H1 (cell line): Measurements from ENCODE around the gene NR3C2. TPM values are rescaled to one million over a fixed set of nuclear protein-coding genes. Genes with fewer than 3 reads are reported as not detected.

ENCODE experiments used
- CTCF ChIA-PET: fragments of 300-600 bp; sonication (Branson Sonifier 250); formaldehyde crosslinking; loops from one replicate; lab custom pipeline; 2021; ENCODE audit not compliant: partially characterized antibody; lab: Charles Lee
- POLR2A ChIA-PET: fragments of 300-600 bp; sonication (Branson Sonifier 250); formaldehyde crosslinking; loops from one replicate; lab custom pipeline; 2021; ENCODE audit warnings: inconsistent platforms; ENCODE audit not compliant: partially characterized antibody; lab: Charles Lee
- DNase-seq, 2 experiments: peaks; one replicate each; pipeline versions ENCODE4 v3.0.0 to v3.0.0-alpha.2; 2010 to 2022; ENCODE audit warnings: low spot score in 2 of 2, low read depth in 1 of 2, mixed read lengths in 1 of 2
- FAIRE-seq: peaks from 2 replicates; lab custom pipeline; 2011; peaks lifted over from hg19 to GRCh38; lab: Jason Lieb, UNC
- H2AFZ ChIP-seq: 2 replicates; pipeline ENCODE4 v1.8.1; 2012; ENCODE audit warnings: low read length, inconsistent platforms
- H2AK5ac ChIP-seq: 2 replicates; pipeline ENCODE4 v1.6.1; 2013; ENCODE audit warnings: low read depth, low read length
- H2BK120ac ChIP-seq: replicated peaks from 2 replicates; pipeline ENCODE3; 2013; ENCODE audit warnings: low read depth, low read length, inconsistent platforms
- H2BK12ac ChIP-seq: 2 replicates; pipeline ENCODE4 v1.6.1; 2013; ENCODE audit warnings: low read depth, low read length
- H2BK15ac ChIP-seq: 2 replicates; pipeline ENCODE4 v1.6.1; 2013; ENCODE audit warnings: low read length
- H2BK20ac ChIP-seq: 2 replicates; pipeline ENCODE4 v1.6.1; 2013; ENCODE audit warnings: low read length
- H2BK5ac ChIP-seq: 2 replicates; pipeline ENCODE4 v1.6.1; 2013; ENCODE audit warnings: low read depth, low read length
- H3K14ac ChIP-seq: 2 replicates; pipeline ENCODE4 v1.6.1; 2013; ENCODE audit warnings: inconsistent platforms; ENCODE audit not compliant: insufficient read length
- H3K18ac ChIP-seq: 2 replicates; pipeline ENCODE4 v1.6.1; 2013; ENCODE audit warnings: low read length; ENCODE audit errors: extremely low read depth
- H3K23ac ChIP-seq: 2 replicates; pipeline ENCODE4 v1.6.1; 2013; ENCODE audit warnings: inconsistent platforms; ENCODE audit not compliant: insufficient read length
- H3K23me2 ChIP-seq: 2 replicates; pipeline ENCODE4 v1.6.1; 2013; ENCODE audit warnings: low read depth, low read length
- H3K27ac ChIP-seq: 2 replicates; pipeline ENCODE4 v1.6.1; 2011; ENCODE audit warnings: low read depth, low read length, inconsistent platforms
- H3K27me3 ChIP-seq, 4 experiments: replicated peaks in 1 of 4; 1 replicate in 1 of 4; 2 replicates in 3 of 4; pipeline versions ENCODE4 v1.6.1 to v1.8.1; 2011 to 2013; ENCODE audit warnings: low read length in 3 of 4, mild to moderate bottlenecking in 3 of 4, inconsistent platforms in 2 of 4, mixed read lengths in 2 of 4, moderate library complexity in 1 of 4; ENCODE audit not compliant: control insufficient read depth in 3 of 4, insufficient read depth in 3 of 4; ENCODE audit errors: extremely low read depth in 1 of 4
- H3K36me3 ChIP-seq, 4 experiments: 2 replicates each; pipeline versions ENCODE4 v1.6.1 to v1.8.1; 2011 to 2013; ENCODE audit warnings: mild to moderate bottlenecking in 4 of 4, low read length in 3 of 4, moderate library complexity in 2 of 4, control low read depth in 1 of 4, inconsistent platforms in 1 of 4; ENCODE audit not compliant: insufficient read depth in 4 of 4, control insufficient read depth in 2 of 4
- H3K4ac ChIP-seq: replicated peaks from 2 replicates; pipeline ENCODE3; 2013; ENCODE audit warnings: low read length, low read depth, mixed read lengths, inconsistent platforms; ENCODE audit not compliant: insufficient read length
- H3K4me1 ChIP-seq, 4 experiments: replicated peaks in 1 of 4; 1 replicate in 1 of 4; 2 replicates in 3 of 4; pipeline versions ENCODE4 v1.6.1 to v1.8.1; 2011 to 2013; ENCODE audit warnings: low read length in 3 of 4, inconsistent platforms in 2 of 4, mixed read lengths in 1 of 4; ENCODE audit not compliant: insufficient read depth in 4 of 4, control insufficient read depth in 3 of 4
- H3K4me2 ChIP-seq, 2 experiments: 2 replicates each; pipeline versions ENCODE4 v1.6.1 to v1.8.1; 2011 to 2013; ENCODE audit warnings: low read depth in 2 of 2, low read length in 2 of 2, control low read depth in 1 of 2, inconsistent platforms in 1 of 2, mild to moderate bottlenecking in 1 of 2; ENCODE audit not compliant: insufficient read depth in 1 of 2
- H3K4me3 ChIP-seq, 4 experiments: fragments of 200-600, 300-600 bp in 1 of 4; sonication (generic), shearing (Covaris generic), sonication (Bioruptor Twin) in 1 of 4; 2 replicates each; pipeline versions ENCODE4 v1.5.1 to v1.8.1; 2011 to 2016; ENCODE audit warnings: low read length in 4 of 4, low read depth in 3 of 4, control low read depth in 2 of 4, inconsistent platforms in 2 of 4, mild to moderate bottlenecking in 2 of 4, mixed read lengths in 1 of 4, moderate library complexity in 1 of 4; ENCODE audit not compliant: insufficient read depth in 2 of 4; ENCODE audit errors: extremely low read depth in 1 of 4
- H3K56ac ChIP-seq: replicated peaks from 2 replicates; pipeline ENCODE3; 2013; ENCODE audit warnings: low read depth, mild to moderate bottlenecking, mixed read lengths, low read length, inconsistent platforms; ENCODE audit not compliant: insufficient read length
- H3K79me1 ChIP-seq: 2 replicates; pipeline ENCODE4 v1.6.1; 2013; ENCODE audit warnings: low read depth, low read length, control low read depth
- H3K79me2 ChIP-seq, 2 experiments: 2 replicates each; pipeline versions ENCODE4 v1.6.1 to v1.8.1; 2012 to 2013; ENCODE audit warnings: low read length in 2 of 2, mild to moderate bottlenecking in 2 of 2, inconsistent platforms in 1 of 2; ENCODE audit not compliant: insufficient read depth in 2 of 2, control insufficient read depth in 1 of 2
- H3K9ac ChIP-seq, 4 experiments: replicated peaks in 1 of 4; 1 replicate in 1 of 4; 2 replicates in 3 of 4; pipeline versions ENCODE4 v1.6.1 to v1.8.1; 2011 to 2013; ENCODE audit warnings: low read depth in 3 of 4, low read length in 3 of 4, control low read depth in 2 of 4, mild to moderate bottlenecking in 2 of 4, moderate library complexity in 2 of 4, inconsistent platforms in 1 of 4; ENCODE audit errors: extremely low read depth in 1 of 4
- H3K9me3 ChIP-seq, 2 experiments: 2 replicates each; pipeline versions ENCODE4 v1.6.1 to v1.8.1; 2012 to 2013; ENCODE audit warnings: mild to moderate bottlenecking in 2 of 2, moderate library complexity in 2 of 2, control low read depth in 1 of 2, inconsistent platforms in 1 of 2, low read depth in 1 of 2, low read length in 1 of 2, mixed read lengths in 1 of 2; ENCODE audit not compliant: insufficient read depth in 2 of 2
- H4K20me1 ChIP-seq, 2 experiments: replicated peaks in 1 of 2; 2 replicates each; pipeline versions ENCODE3 to v1.8.1; 2011 to 2013; ENCODE audit warnings: inconsistent platforms in 2 of 2, low read length in 2 of 2, mild to moderate bottlenecking in 1 of 2; ENCODE audit not compliant: insufficient read depth in 2 of 2, control insufficient read depth in 1 of 2
- H4K5ac ChIP-seq: 2 replicates; pipeline ENCODE4 v1.6.1; 2013; ENCODE audit warnings: low read length, low read depth, mixed read lengths, inconsistent platforms; ENCODE audit not compliant: insufficient read length
- H4K8ac ChIP-seq: 2 replicates; pipeline ENCODE4 v1.8.0; 2013; ENCODE audit warnings: mild to moderate bottlenecking, moderate library complexity, low read length, inconsistent platforms; ENCODE audit not compliant: insufficient read depth; ENCODE audit errors: extremely low read depth
- H4K91ac ChIP-seq: replicated peaks from 2 replicates; pipeline ENCODE3; 2013; ENCODE audit warnings: low read length, mixed read lengths, inconsistent platforms; ENCODE audit not compliant: insufficient read length
- ASH2L ChIP-seq: fragments of 200-600, 300-600 bp; sonication (generic); IDR thresholded peaks from one replicate; pipeline ENCODE4 v1.7.1; 2017; ENCODE audit warnings: low read length
- CREB1 ChIP-seq: IDR thresholded peaks from 2 replicates; pipeline ENCODE4 v1.6.1; 2012; ENCODE audit warnings: inconsistent platforms
- E2F6 ChIP-seq: IDR thresholded peaks from 2 replicates; pipeline ENCODE4 v1.6.1; 2012; ENCODE audit warnings: inconsistent platforms
- EP300 ChIP-seq, 2 experiments: IDR thresholded peaks; 1 replicate in 1 of 2; 2 replicates in 1 of 2; pipeline ENCODE4 v1.6.1; 2011 to 2012; ENCODE audit warnings: low read depth in 2 of 2, low read length in 2 of 2, mild to moderate bottlenecking in 2 of 2, borderline replicate concordance in 1 of 2, inconsistent platforms in 1 of 2, moderate library complexity in 1 of 2
- GABPA ChIP-seq: IDR thresholded peaks from 2 replicates; pipeline ENCODE4 v1.6.1; 2011; ENCODE audit warnings: mild to moderate bottlenecking, low read length, moderate library complexity, borderline replicate concordance; ENCODE audit not compliant: insufficient read depth
- JUND ChIP-seq: IDR thresholded peaks from 2 replicates; pipeline ENCODE4 v1.6.1; 2011; ENCODE audit warnings: mild to moderate bottlenecking, improper control_type of control experiment, low read length
- KDM4A ChIP-seq: IDR thresholded peaks from one replicate; pipeline ENCODE4 v1.7.1; 2012; ENCODE audit warnings: low read depth, mild to moderate bottlenecking, moderate library complexity, low read length, inconsistent platforms; ENCODE audit not compliant: severe bottlenecking
- POLR2AphosphoS5 ChIP-seq: IDR thresholded peaks from 2 replicates; pipeline ENCODE4 v1.6.1; 2011; ENCODE audit warnings: low read depth, low read length
- SIX5 ChIP-seq: IDR thresholded peaks from 2 replicates; pipeline ENCODE4 v1.6.1; 2011; ENCODE audit warnings: mild to moderate bottlenecking, low read depth, low read length
- SRF ChIP-seq: IDR thresholded peaks from 2 replicates; pipeline ENCODE4 v1.6.1; 2011; ENCODE audit warnings: mild to moderate bottlenecking, low read depth, low read length, moderate library complexity
- SUZ12 ChIP-seq: fragments of 200-600 bp; sonication (generic); IDR thresholded peaks from 2 replicates; pipeline ENCODE4 v1.6.1; 2012; ENCODE audit warnings: mild to moderate bottlenecking, inconsistent platforms, low read length, moderate library complexity, mixed read lengths
- TCF12 ChIP-seq: IDR thresholded peaks from 2 replicates; pipeline ENCODE4 v1.6.1; 2011; ENCODE audit warnings: low read depth, mild to moderate bottlenecking, low read length
- TEAD4 ChIP-seq: IDR thresholded peaks from 2 replicates; pipeline ENCODE4 v1.6.1; 2012; ENCODE audit warnings: low read depth, low read length, inconsistent platforms, mixed read lengths
- USF2 ChIP-seq: IDR thresholded peaks from 2 replicates; pipeline ENCODE4 v1.6.1; 2011; ENCODE audit warnings: low read length, improper control_type of control experiment
- WGBS, 2 experiments: shearing (Covaris generic) in 1 of 2; methylation state at CpG; one replicate each; pipeline versions ENCODE4 v1.1.6 to v1.1.7; 2013 to 2015; ENCODE audit warnings: low lambda C conversion rate in 2 of 2, mixed read lengths in 2 of 2, inconsistent platforms in 1 of 2, low coverage in 1 of 2, missing lambda C conversion rate in 1 of 2; ENCODE audit not compliant: insufficient replicate concordance in 2 of 2, insufficient coverage in 1 of 2, insufficient read length in 1 of 2; ENCODE audit errors: extremely low coverage in 1 of 2, missing lambda C conversion rate in 1 of 2; 5-methylcytosine and 5-hydroxymethylcytosine counted together
- polyA plus RNA-seq, 7 experiments: library from polyadenylated mRNA; depleted of rRNA in 3 of 7; stranded (reverse) in 5 of 7; unstranded in 2 of 7; fragments of >200 nt in 5 of 7; fragments of 200-250 nt in 2 of 7; gene quantifications; 1 replicate in 5 of 7; 2 replicates in 1 of 7; 4 replicates in 1 of 7; pipeline versions ENCODE4 v1.2.1 to v1.2.3, GENCODE V29; 2011 to 2013; ENCODE audit warnings: missing spikeins in 2 of 7, mixed read lengths in 2 of 7
- total RNA-seq: library from RNA; stranded (reverse); fragmentation: NEBNext Ultra II Directional; extraction: Animal tissue kit (Norgen Biotek cat#: 25700); gene quantifications from 2 replicates; pipeline ENCODE4 v1.2.1, GENCODE V29; 2021

Gene NR3C2
- total and polyA plus RNA-seq, 2 of the 8 experiments (the other 6 are each of a cell fraction or from before 2014, with no cell fraction given), result 0.80 to 3.9 TPM

- no peak overlapping the region for H3K4me3 ChIP-seq
- no peak overlapping the region for H3K18ac ChIP-seq
- DNase-seq (no peak), FAIRE-seq (no peak)
- H2BK5ac ChIP-seq, result no peak overlapping the region; the same call in 1 of the 2 replicates
- H2AK5ac ChIP-seq, result no peak overlapping the region
- no peaks in the 10 kb centered on the region for H3K36me3 ChIP-seq
- no peaks in the 10 kb centered on the region for H3K79me1 ChIP-seq
- no peak overlapping the region for H3K56ac ChIP-seq
- H3K23me2 ChIP-seq, result no peaks in the 10 kb centered on the region
- no peak overlapping the region for H4K5ac ChIP-seq
- no peak overlapping the region for H3K27ac ChIP-seq
- no peak overlapping the region for H3K14ac ChIP-seq
- H4K20me1 ChIP-seq, result no peaks in the 10 kb centered on the region
- H4K91ac ChIP-seq, result no peak overlapping the region
- no peak overlapping the region for H4K8ac ChIP-seq
- no peak overlapping the region for H2BK12ac ChIP-seq
- POLR2A ChIA-PET, result no interaction called here
- H2BK15ac ChIP-seq, result no peak overlapping the region
- H3K4ac ChIP-seq, result no peak overlapping the region
- no peak overlapping the region for H3K4me2 ChIP-seq
- H3K27me3 ChIP-seq, result no peaks in the 10 kb centered on the region
- H2AFZ ChIP-seq, result no peak overlapping the region
- H3K23ac ChIP-seq, result no peak overlapping the region
- 91% methylated on average over 6 of the region's 6 CpGs; no CpG with 5 or more reads in 1 of the 2 experiments for WGBS, 2 experiments
- no peaks in the 10 kb centered on the region for H3K79me2 ChIP-seq
- H2BK20ac ChIP-seq, result no peak overlapping the region
- no peaks in the 10 kb centered on the region for H3K9me3 ChIP-seq
- no peaks in the 10 kb centered on the region for H3K4me1 ChIP-seq
- H3K9ac ChIP-seq, result no peak overlapping the region
- CTCF ChIA-PET, result no interaction called here
- H2BK120ac ChIP-seq, result no peak overlapping the region
- no peak for TF ChIP-seq TEAD4
- no peak for TF ChIP-seq SIX5
- TF ChIP-seq E2F6, result no peak
- TF ChIP-seq POLR2AphosphoS5, result no peak
- TF ChIP-seq JUND, result no peak
- TF ChIP-seq SUZ12, result no peak
- no peak for TF ChIP-seq SRF
- no peak for TF ChIP-seq EP300 (IDR thresholded peaks at IDR 0.05; ENCODE audit: borderline replicate concordance in 1 of 2, low read depth in 2 of 2, low read length in 2 of 2)
- no peak for TF ChIP-seq ASH2L
- TF ChIP-seq TCF12, result no peak
- TF ChIP-seq USF2, result no peak
- TF ChIP-seq GABPA, result no peak
- no peak for TF ChIP-seq CREB1
- TF ChIP-seq KDM4A, result no peak
Measured at GRCh38 chr4:148090029-148090428, 352.2 kb downstream of the NR3C2 start.
